Smooth muscle cell (in vitro differentiated cells): Measurements from ENCODE around the gene STK38. TPM values are rescaled to one million over a fixed set of nuclear protein-coding genes. Genes with fewer than 3 reads are reported as not detected.

ENCODE experiments used
- DNase-seq: peaks from one replicate; lab custom pipeline; 2025; ENCODE audit not compliant: unreplicated experiment; lab: John Stamatoyannopoulos, UW
- H2AFZ ChIP-seq: fragments of 200-600 bp; sonication (generic); 2 replicates; pipeline ENCODE4 v1.6.0; 2016; ENCODE audit warnings: antibody characterized with exemption, low read depth, mild to moderate bottlenecking
- H3F3A ChIP-seq: fragments of 200-600 bp; sonication (generic); 2 replicates; pipeline ENCODE4 v1.6.0; 2017; ENCODE audit warnings: antibody characterized with exemption, low read depth
- H3K27ac ChIP-seq: fragments of 200-600 bp; sonication (generic); 2 replicates; pipeline ENCODE4 v1.5.1; 2016; ENCODE audit warnings: low read depth, mild to moderate bottlenecking
- H3K27me3 ChIP-seq: fragments of 200-600 bp; sonication (generic); 2 replicates; pipeline ENCODE4 v1.6.1; 2016; ENCODE audit warnings: low read depth, mild to moderate bottlenecking
- H3K36me3 ChIP-seq: fragments of 200-600 bp; sonication (generic); 2 replicates; pipeline ENCODE4 v1.5.1; 2016; ENCODE audit warnings: low read depth
- H3K4me1 ChIP-seq: fragments of 200-600 bp; sonication (generic); 2 replicates; pipeline ENCODE4 v1.5.1; 2016; ENCODE audit warnings: low read depth
- H3K4me2 ChIP-seq: fragments of 200-600 bp; sonication (generic); 2 replicates; pipeline ENCODE4 v1.6.0; 2016; ENCODE audit warnings: mild to moderate bottlenecking
- H3K4me3 ChIP-seq: fragments of 200-600 bp; sonication (generic); 2 replicates; pipeline ENCODE4 v1.5.1; 2016; ENCODE audit warnings: mild to moderate bottlenecking
- H3K79me2 ChIP-seq: fragments of 200-600 bp; sonication (generic); 2 replicates; pipeline ENCODE4 v1.6.0; 2016; ENCODE audit warnings: low read depth, mild to moderate bottlenecking
- H3K9ac ChIP-seq: fragments of 200-600 bp; sonication (generic); 2 replicates; pipeline ENCODE4 v1.6.0; 2016; ENCODE audit warnings: low read depth
- H3K9me3 ChIP-seq: fragments of 200-600 bp; sonication (generic); replicated peaks from 2 replicates; pipeline ENCODE4 v1.5.1; 2016; ENCODE audit warnings: low read depth
- H4K20me1 ChIP-seq: fragments of 200-600 bp; sonication (generic); 2 replicates; pipeline ENCODE4 v1.6.0; 2016; ENCODE audit warnings: low read depth
- WGBS: methylation state at CpG from one replicate; pipeline ENCODE4 v1.1.7; 2016; ENCODE audit warnings: low lambda C conversion rate; 5-methylcytosine and 5-hydroxymethylcytosine counted together
- polyA plus RNA-seq: library from polyadenylated mRNA; unstranded; fragments of >200 nt; fragmentation: Nextera tagmentation; extraction: Ambion mirVana; gene quantifications from 2 replicates; pipeline ENCODE4 v1.2.1, GENCODE V29; 2016
- total RNA-seq: library from RNA; depleted of rRNA; stranded (reverse); fragments of >200 nt; gene quantifications from 2 replicates; pipeline ENCODE4 v1.2.3, GENCODE V29; 2014
- TF ChIP-seq, protein P1 (sequence below): fragments of 200-600 bp; sonication (generic); IDR thresholded peaks from 2 replicates; pipeline ENCODE4 v1.5.1; 2017; ENCODE audit warnings: borderline replicate concordance, mild to moderate bottlenecking, antibody characterized with exemption; ENCODE audit not compliant: insufficient read depth, poor library complexity, severe bottlenecking

The STK38 gene
- 34.6 and 38.3 TPM in 2 replicates for total RNA-seq
- polyA plus RNA-seq = 30.8 and 34.5 TPM in 2 replicates

DNA sequence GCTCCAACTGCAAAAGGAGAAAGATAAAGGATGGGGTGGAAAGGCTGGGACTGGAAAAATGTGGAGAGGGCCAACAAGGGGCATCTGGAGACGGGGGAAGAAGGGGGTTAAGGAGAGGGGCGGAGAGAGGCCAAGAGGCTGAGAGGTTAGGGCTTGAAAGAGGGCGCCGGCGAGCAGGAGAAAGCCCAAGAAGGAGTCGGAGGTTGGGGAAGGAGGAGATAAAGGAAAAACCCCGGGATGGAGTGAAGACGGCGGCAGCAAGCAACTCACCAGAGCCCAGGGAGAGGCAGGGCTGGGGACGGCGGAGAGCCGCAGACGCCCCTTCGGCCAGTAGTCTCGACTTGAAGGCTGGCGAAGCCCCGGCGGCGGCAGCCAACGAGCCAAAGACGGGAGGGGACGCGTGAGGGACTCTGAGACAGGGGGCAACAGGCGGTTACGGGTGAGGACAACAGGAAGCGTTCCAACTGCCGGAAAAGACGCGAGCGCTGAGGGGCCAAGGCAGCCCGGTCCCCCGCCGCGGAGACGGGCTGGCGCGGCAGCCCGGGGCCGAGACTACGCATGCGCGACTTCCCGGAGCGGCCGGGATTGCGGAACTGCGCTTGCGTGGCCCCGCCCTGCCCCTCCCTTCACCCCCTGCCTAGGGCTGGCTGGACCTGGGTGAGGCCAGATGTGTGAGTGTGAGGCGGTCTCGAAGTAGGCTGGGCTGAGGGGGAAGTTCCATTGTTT, at the start of gene STK38:
TSS of gene STK38 (minus strand) at position 560 of the 726 bp plus-strand sequence. CDS start 7,277 bp downstream, outside the sequence.
- peak within 1 kb of the TSS; percentile 90 for H3K9ac ChIP-seq
- H3K4me1 ChIP-seq = peaks cover 23% of the 10 kb centered on the region
- H4K20me1 ChIP-seq = peaks cover 41% of the 10 kb centered on the region
- no peaks in the 10 kb centered on the region for H3K9me3 ChIP-seq
- 2% methylated on average over 51 of the region's 51 CpGs for WGBS
- H3K27me3 ChIP-seq = no peaks in the 10 kb centered on the region
- TF ChIP-seq, protein P1, sequence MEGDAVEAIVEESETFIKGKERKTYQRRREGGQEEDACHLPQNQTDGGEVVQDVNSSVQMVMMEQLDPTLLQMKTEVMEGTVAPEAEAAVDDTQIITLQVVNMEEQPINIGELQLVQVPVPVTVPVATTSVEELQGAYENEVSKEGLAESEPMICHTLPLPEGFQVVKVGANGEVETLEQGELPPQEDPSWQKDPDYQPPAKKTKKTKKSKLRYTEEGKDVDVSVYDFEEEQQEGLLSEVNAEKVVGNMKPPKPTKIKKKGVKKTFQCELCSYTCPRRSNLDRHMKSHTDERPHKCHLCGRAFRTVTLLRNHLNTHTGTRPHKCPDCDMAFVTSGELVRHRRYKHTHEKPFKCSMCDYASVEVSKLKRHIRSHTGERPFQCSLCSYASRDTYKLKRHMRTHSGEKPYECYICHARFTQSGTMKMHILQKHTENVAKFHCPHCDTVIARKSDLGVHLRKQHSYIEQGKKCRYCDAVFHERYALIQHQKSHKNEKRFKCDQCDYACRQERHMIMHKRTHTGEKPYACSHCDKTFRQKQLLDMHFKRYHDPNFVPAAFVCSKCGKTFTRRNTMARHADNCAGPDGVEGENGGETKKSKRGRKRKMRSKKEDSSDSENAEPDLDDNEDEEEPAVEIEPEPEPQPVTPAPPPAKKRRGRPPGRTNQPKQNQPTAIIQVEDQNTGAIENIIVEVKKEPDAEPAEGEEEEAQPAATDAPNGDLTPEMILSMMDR = no peak
- no peaks in the 10 kb centered on the region for H3K36me3 ChIP-seq
- H3F3A ChIP-seq = peaks cover 8% of the 10 kb centered on the region
- peak within 1 kb of the TSS; percentile 86 for H3K27ac ChIP-seq
- peak within 1 kb of the TSS; percentile 88 for H3K4me3 ChIP-seq
- peak within 1 kb of the TSS; percentile 96 for H2AFZ ChIP-seq
- DNase-seq = peak; percentile 76
- peaks cover 48% of the 10 kb centered on the region for H3K79me2 ChIP-seq
- peak within 1 kb of the TSS; percentile 94 for H3K4me2 ChIP-seq

DNA sequence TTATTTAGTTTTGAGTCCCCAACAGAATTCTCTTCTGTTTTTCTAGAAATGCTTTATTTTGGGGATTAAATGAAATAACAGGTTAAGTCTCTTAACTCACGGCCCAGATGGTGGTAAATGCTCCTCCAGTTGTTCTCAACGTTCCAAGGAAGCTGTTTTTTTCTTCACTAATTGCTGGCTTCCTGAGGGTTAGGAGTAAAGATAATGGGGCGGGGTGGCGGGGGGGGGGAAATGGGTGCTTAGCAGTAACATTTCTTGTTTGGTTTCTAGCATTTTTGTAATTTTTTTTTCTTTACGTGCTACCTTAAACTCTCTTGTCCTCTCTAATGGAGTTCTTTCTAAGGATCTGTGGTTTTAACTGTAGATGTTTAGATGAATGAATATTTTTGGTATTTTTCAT, 49.1 kb upstream of the STK38 start:
- H3K27me3 ChIP-seq = no peaks in the 10 kb centered on the region
- peaks cover 71% of the 10 kb centered on the region for H3K79me2 ChIP-seq
- WGBS = 1% methylated on average over 5 of the region's 5 CpGs
- no peaks in the 10 kb centered on the region for H3K9me3 ChIP-seq
- TF ChIP-seq, protein P1 = no peak
- H3K4me3 ChIP-seq = peak overlapping the region; percentile 100
- H4K20me1 ChIP-seq = peaks cover 70% of the 10 kb centered on the region
- peak overlapping the region; percentile 98 for H3K27ac ChIP-seq
- H3K4me2 ChIP-seq = peak overlapping the region; percentile 100
- DNase-seq = no peak
- H3K4me1 ChIP-seq = peaks cover 43% of the 10 kb centered on the region
- peaks cover 26% of the 10 kb centered on the region for H3K36me3 ChIP-seq
- no peak overlapping the region for H2AFZ ChIP-seq
- peaks cover 50% of the 10 kb centered on the region for H3F3A ChIP-seq
- peak overlapping the region; percentile 99 for H3K9ac ChIP-seq

DNA sequence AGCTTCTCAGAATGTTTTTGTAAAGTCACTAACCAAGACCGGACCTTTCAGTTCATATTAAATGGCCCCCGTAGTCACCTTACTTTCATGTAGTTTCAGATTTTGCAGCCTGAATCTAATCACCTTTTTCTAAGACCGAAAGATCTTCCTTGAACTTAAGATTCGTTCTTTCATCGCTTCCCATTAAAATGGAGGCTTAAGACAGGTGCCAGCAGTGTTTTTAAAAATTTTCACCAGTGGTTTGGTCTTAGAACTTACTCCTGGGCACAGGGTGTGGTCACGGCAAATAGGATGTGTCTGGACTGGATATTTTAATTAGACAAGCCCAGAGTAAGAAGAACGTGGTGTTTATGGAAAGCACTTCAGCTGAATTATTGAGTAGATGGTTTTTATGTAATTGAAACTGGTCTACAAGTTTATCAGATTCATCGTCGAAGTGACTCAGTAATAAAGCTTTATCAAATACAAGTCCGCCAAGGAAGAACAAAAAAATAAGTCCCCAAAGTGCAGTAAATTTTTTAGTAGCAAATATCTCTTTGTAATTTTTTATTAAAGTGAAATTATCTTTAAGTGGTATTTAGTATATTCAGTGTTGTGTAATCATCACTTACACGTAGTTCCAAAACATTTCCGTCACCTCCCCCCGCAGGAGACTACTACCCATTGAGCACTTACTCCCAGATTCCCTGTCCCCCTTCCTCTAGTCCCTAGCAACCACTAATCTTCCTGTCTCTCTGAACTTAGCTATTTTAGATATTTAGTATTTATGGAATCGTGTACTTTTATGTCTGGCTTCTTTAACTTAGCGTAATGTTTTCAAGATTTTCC, 47.8 kb upstream of the STK38 start:
- peaks cover 39% of the 10 kb centered on the region for H3F3A ChIP-seq
- no peak for DNase-seq
- H3K4me3 ChIP-seq = peak overlapping the region; percentile 100
- peak overlapping the region; percentile 98 for H3K27ac ChIP-seq
- H3K27me3 ChIP-seq = no peaks in the 10 kb centered on the region
- peaks cover 20% of the 10 kb centered on the region for H3K36me3 ChIP-seq
- 2% methylated on average over 15 of the region's 15 CpGs for WGBS
- TF ChIP-seq, protein P1 = no peak
- peak overlapping the region; percentile 100 for H3K4me2 ChIP-seq
- peaks cover 31% of the 10 kb centered on the region for H3K4me1 ChIP-seq
- peak overlapping the region; percentile 99 for H3K9ac ChIP-seq
- H3K9me3 ChIP-seq = no peaks in the 10 kb centered on the region
- peaks cover 57% of the 10 kb centered on the region for H4K20me1 ChIP-seq
- H3K79me2 ChIP-seq = peaks cover 58% of the 10 kb centered on the region
- H2AFZ ChIP-seq = no peak overlapping the region
